ENCODE results near the gene OPRL1.
A peak's percentile ranks its signal among the peaks of the same experiment; 100 is the strongest.

The OPRL1 gene

DNA sequence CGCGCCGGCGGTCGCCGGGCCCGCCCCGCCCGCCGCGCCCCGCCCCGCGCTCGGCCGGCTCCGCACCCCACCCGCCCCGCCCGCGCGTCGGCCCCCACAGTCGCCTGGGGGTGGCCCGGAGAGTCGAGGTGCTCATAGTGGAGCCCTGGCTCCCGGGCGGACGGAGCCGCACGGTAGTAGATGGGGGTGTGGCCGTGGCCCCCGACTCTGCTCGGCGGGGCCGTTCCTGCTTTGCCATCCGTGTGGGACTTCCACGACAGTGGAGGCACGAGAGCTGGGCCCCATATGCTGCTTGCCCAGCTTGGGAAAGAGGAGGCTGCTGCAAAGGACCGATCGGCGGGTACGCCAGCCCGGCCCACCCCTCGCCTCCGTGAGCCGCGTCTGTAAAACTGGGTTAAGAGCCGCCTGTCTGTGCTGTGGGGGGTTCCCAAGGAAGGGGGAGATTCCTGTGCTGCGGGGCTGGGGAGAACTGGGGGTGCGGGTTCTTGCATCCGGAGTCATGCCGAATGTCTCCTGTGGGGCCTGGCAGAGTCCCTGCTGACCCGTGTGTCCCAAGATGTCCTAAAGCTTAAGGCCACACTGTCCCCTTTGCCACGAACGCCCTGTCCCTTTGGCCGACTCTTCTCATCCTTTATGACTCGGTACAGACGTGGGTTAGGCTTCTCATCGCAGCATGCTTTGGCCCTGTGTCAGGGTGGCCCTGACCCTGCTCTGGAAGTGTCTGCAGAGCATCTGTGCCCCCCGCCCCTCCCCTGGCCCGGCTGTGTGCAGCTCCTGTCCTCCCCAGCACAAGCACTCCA, at the start of gene OPRL1:
OPRL1 (plus strand) TSS at position 70 of the 800 bp plus-strand sequence. CDS start 12,639 bp downstream, outside the sequence.
- DNase-seq = no peak

DNA sequence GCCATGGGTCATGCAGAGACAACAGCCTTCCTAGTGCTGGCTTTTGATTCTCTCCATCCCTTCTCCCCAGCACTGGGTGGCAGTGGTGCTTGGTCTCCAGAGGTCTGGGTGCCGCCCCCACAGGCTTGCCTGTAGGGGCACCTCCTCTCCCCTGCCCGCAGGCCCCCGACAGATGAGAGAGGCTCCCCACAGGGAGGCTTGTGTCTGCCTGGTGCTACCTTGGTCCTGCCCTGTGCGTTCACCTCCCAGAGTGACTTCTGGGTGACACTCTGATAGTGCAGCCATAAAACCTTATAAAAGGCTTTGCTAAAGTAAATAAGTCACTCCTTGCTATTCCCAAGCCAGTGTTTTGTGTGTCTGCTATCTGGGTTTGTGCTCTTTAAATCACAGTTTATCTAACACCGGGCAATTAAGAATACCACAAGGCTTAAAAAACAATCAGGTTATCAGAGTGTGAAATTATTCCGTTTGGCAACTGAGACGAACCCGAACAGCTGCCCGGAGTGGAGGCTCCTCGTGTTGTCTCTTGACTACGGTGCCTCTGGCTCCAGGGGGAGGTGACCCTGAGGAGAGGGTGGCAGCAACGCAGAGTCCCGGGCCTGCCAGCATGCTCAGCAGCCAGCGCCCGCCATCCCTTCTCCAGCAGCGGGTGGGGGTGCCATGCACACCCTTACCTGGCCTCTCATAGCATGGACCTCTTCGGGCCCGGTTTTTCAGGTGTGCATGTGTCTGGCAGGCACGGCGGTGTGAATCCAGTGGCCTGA, 49.3 kb upstream of the OPRL1 start:
- DNase-seq = no peak

DNA sequence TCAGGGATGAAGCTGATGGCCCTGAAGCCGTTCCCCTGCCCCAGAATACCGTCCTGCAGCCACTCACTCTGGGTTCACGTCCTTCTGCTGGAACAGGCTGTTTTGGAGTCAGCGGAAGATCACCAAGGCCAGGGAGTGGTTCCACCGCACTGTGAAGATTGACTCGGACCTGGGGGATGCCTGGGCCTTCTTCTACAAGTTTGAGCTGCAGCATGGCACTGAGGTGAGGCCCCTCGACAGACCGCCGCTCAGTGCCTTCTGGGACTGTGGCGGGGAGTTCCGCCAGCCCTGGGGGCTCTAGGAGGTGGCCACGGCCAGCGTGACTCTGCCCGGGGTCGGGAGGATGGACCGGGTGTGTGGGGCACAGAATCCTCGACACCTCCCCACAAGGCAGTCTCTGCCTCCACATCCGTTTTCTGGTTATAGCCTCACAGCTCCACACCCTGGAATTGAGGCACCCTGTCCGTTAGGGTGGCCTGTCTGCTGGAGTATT, 48.0 kb upstream of the OPRL1 start:
- DNase-seq = no peak

DNA sequence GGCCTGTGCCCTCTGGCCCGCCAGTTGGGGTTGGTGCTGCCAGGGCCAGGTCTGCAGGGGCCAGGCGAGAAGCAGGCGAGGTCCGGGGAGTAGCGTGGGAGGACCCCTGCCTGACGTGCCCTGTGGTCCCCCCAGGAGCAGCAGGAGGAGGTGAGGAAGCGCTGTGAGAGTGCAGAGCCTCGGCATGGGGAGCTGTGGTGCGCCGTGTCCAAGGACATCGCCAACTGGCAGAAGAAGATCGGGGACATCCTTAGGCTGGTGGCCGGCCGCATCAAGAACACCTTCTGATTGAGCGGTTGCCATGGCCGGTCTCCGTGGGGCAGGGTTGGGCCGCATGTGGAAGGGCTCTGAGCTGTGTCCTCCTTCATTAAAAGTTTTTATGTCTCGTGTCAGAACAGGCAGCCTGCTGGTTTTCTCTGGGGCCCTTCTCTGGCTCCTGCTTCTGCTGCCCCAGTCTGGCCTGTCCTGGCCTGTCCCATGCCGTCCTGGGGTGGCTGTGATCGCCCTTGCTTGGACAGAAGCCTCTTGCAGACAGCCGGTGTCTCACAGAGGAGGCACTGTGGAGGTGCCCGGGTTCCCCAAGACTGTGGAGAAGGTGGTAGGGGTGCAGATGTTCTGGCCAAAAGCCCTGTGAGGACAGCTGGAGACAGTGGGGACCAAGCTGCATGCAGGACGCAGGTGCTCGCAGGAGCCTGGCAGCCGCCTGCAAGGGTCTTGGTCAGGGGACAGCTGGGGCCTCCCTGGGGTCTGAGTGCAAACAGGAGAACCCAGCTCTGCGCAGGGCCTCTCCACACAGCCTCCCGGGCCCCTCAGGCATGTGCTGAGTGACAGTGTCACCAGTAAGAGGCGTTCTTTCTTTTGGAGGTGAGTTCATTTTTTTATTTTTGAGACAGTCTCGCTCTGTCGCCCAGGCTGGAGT, 46.9 kb upstream of the OPRL1 start:
- DNase-seq = no peak

DNA sequence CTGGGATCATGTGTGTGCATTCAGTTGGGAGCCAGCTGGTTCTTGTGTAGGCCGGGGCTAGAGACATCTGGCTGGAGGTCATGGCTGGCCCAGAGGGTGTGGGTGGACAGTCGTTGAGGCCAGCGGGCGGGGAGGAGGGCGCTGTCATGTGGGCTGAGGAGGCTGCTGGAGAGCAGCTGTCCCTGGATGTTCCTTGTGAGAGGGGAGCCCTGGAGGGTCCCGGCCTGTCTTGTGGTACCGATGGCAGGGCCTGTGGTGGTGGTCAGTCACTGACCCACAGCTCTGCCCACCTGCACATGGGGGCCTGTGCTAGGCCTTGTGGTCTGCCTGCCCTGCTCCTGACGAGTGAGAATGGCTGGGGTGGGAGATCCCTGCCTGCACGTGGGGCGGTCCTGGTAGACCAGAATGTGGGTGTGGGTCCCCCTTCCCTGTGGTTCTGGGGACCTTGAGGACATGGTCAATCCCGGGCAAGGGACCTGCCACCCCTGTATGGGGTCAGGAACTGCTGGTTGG, 45.8 kb upstream of the OPRL1 start:
- no peak for DNase-seq

DNA sequence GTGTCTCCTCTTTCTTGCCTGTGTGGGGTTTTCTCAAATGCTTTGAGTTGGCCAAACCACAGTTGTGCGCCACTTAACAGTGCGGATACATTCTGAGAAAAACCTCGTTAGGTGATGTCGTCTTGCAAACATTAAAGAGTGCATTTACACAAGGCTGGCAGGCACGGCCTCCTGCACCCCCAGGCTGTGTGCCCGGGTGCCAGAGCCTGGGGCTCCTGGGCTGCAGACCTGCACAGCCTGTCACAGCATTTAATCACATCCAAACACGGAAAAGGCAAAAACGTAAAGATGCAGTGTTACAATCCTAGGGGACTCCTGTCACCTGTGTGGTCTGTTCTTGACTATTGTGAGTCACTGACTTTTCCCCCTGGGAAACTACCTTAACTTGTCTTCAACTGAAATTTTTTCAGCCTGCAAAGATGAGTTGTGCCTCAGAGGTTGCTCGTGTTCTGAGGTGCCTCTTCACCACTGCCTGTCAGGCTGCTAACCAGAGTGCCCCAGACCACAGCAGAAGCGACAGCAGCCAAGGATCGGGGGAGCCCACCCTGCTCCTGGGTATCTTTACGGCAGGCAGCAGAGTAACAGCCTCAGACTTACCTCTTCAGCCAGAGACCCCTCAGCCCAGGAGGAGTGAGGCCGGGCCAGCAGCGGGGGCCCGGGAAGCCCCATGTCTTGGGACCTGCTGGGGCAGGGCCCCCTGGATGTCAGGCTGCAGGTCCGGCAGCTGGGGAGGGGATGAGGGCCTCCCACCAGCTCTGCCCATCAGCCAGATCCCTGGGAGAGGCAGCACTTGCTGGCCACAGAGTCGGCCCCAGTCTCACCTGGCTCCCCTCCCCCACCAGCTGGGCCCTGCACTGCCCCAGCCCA, 44.6 kb upstream of the OPRL1 start:
- no peak for DNase-seq

DNA sequence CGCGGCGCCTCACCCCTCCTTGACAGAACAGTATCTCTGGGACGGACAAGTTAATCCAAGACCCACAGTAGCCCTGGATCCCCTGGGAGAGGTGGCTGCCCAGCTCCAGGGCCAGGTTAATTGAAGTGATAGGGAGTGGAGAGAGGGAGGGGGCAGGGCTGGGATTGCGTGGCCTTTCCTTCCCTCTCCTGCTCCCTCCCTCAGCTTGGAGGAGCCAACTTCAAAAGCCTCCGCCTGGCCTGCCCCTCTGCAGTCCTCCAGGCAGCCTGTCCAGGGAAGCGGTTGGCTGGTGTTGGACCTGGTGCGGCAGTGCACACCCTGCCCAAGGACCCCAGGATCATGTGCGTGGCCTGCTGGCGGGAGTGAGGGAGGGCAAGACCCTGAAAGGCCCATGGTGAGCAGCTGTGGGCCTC, 43.9 kb upstream of the OPRL1 start, which contains the start of gene C20orf204:
C20orf204 (plus strand) TSS at position 250 of the 413 bp plus-strand sequence; CDS start at position 392, 142 bp downstream.
- no peak for DNase-seq

DNA sequence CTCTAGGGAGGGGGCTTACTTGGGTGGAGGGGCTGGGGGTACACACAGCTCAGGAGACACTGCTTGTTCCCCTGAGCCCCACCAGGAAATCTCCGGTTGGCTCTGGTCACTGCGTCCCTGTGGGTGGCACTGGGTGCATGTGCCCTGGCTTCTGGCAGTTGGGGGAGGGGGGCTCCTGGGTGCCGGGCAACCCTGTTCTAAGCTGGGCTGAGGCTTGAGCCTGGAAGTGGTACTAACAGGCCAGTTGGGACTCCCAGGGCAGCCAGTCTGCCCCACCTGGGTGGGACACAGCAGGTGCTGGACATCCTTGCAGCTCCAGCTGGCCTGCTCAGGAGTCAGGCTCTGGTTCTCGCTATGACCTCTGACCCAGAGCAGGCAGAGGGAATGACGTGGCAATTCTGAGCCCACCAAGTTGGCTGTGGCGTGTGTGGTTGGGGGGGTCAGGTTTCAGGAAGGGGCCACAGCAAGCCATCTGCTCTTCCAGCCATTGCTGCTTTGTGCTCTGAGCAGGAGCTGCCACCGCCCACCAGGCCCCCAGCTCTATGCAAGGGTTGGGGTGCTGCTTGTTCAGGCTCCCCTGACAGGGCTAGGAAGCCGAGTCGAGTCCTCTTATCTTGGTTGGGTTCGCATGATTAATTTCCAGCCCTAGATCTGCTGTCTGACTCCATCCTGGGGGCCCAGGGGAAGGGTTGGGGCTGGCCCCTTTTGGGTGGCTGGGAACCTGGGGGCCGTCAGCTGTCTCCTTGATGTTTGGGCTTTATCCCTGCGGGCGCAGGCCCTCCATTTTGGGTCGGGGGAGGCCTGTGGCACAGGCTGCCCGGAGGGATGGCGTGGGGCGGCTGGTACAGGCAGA, 43.3 kb upstream of the OPRL1 start:
- DNase-seq = no peak

DNA sequence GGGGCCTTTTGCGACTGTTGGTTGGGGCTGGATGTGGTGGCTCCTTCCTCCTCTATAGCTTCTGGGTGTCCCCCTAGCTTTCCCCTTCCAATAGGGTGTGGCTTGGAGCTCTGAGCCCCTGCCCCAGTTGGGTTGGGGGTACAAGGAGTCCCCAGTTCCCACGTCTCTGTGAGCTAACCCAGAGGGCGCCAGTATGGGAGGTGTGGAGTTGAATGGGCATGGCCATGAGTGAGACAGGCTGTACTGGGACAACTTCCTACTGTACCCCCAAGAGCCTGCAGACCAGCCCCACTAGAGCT, 42.7 kb upstream of the OPRL1 start:
- DNase-seq = no peak

DNA sequence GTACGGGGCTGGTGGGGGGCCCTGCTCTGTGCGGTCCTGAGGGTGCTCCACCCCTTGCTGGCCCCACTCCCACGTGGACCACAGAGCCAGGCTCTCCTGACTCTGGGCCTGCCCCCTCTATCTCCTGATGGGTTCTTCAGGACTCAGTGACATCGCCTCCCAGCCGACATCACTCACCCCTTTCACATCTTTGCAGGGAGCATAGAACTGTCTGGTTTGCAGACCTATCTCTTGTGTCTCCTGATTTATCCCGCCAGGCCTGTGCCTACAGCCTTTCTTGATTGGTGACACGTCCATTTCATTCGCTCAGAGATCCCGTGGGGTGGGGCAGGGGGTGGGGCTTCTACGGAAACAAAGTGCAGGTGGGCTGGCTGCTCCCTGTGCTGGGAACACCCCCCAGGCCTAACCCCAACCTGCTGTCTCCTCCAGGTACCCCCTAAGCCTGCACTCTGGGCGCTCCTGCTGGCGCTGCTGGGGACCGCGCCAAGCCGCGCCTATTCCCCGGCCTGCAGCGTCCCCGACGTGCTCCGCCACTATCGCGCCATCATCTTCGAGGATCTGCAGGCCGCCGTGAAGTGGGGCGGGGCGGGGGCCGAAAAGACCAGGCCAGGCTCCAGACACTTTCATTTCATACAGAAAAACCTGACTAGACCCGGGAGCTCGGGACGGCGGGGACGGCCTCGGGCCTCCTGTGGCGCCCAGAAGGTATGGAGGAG, 42.2 kb upstream of the OPRL1 start:
- no peak for DNase-seq

DNA sequence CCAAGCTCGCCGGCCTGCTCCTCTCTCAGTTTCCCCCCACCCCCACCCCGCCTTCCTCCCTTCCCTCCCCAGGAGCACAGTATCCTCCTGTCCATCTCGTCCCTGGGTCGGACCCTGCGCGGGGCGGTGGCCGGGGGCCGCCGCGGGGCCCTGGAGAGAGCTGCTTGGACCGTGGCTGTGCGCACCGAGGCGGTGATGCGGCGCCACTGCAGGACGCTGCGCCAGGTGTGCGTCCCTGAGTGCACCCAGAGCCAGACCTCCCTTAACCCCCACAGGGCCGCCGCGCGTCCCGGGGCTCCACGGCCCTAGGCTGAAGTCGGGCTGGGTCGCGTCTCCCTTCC, 41.7 kb upstream of the OPRL1 start:
- no peak for DNase-seq

DNA sequence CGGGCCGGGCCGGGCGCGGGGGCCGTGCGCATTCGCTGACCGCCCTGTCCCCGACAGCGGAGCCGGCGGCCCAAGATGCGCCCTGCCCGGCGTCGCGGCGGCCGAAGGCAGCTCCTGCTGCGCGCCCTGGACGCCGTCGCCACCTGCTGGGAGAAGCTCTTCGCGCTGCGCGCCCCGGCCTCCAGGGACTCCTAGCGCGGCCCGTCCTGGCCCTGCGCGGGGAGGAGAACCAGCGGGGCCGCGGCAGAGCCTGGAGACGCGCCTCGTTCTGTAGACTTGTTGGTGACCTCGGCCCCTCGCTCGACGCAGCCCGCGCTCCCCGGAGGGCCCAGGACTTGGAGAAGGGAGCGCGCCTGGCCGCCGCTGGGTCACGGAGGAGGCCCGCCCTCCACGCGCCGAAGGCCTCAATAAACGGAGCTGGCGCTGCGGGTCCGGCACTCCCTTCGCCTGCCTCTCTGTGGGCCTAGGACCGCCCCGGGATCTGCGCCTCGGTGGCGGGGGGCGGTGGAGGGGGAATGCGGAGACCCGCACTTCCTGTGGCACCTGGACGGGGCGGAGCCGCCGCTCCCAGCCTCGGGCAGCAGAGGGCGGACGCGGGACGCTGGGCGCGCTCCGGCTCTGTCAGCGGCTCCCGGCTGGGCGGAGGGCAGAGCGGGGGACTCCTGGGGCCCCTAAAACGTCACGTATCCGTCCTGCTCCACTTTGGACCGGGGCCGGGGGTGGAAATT, 41.2 kb upstream of the OPRL1 start:
- DNase-seq = peak; percentile 83

DNA sequence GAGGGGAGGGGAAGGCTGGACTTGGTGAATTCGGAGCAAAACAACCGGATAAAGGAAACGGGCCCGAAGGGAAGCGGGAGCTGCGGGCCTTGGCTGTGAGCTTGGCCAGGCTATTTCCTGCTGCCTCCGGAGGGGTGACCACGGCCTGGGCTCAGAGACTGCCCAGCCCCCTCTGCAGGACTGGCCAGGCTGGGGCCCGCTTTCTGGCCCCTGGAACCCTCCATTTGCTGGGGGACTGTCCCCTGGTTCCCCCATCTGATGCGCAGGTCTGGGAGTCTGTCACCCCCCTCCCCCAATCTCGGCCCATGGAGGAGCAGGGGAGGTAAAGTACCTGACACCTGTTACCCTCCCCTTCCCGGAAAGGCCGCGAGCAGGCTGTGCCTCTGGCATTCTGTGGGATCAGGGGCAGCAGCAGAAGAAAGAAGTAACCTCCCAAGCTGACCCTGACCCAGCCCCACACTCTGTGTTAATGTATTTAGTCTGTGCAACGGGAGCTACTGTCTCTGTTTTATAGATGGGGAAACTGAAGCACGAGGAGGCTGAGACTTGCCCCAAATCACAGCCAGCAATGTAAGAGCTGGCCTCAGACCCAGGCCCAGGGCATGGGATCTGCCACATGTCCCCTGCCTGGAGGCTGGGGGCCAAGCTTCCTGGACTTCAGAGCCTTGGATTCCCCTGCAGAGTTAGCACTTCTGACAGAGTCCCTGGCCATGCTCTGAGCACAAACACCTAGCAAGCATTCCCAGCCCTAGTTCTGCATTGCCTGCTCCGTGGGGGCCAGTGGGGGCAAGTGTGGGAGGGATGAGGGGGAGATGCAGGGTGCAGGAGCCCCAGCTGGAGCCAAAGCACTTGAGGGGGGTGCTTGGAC, 40.4 kb upstream of the OPRL1 start:
- DNase-seq = peak; percentile 2

DNA sequence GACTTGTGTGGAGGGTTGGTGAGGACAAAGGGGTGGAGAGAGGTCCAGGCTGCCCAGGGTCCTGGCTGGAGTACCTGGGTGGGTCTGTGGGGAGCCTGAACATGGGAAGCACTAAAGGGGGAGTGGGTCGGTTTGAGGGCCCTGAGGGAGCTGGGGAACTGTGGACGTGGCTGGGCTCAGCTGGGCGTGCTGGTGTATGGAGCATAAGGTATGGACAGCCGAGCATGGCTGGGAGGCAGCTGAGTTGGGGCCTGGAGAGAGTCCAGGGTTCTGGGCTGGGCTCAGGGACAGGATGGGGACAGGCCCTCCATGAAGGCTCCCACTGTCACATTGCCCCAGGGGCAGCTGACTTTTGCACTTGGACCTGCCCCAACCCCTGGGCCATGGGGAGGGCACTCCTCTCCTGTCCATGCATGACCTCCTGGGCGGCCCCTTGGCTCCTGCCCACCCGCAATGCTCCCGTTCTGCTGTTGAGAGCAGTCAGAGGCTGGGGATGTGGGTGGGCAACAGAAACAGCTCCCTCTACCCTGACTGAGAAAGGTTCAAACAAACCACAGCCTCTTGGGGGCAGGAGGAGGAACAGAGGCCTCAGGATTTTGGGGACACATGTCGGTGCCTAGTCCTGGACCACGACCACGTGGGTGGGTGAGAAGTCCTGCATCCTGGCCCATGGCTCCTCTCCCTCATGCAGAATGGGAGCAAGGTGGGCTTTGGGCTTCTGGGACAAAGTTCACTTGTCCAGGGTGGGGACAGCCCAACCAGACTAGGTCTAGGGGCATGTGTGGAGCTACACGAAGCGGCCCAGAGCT, 39.4 kb upstream of the OPRL1 start:
- DNase-seq = peak; percentile 0

DNA sequence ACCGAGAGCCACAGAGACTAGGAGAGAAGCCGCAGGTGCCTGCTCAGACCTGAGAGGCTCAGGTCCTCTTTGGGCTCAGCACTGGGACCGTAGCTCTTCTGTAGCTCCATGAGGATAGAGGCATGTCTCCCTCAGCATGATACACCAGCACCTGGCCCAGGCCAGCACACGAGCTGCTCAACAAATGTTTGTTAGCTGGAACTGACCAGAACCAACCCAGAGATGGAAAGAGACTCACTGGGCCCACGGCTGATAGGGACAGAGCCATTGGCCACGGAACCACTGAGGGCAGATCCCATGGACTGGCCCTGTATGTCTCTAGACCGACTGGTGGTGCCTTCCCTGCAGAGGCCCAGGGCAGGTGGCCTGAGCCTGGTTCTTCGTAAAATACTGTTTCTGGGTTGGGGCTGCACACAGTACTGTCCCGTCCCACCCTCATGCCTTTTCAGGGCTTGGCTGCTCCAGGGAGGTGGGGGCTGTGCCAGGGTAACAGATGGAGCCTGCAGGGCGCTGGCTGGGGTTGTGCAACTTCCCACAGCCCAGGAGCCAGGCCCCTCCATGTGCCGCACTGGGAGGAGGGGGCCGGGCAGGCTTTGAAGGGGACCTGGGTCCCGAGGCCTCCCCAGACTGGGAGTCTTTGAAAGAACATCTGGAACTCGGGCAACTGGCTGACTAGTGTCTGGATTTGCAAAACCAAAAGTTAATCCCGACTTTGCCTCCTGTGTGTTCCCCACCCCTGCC, 38.7 kb upstream of the OPRL1 start:
- peak; percentile 2 for DNase-seq

DNA sequence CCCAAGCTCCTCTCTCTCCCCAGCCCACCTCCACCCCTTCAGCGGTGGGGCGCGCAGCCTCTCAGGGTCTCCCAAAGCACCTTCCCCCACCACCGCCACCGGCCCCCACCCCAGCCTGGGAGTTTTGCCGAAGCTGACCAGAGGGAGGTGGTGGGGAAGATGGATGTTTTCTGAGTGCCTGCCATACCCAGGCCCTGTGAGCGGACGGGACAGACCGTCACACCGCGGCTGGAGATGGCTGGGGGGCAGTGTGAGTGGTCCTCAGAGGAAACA, 38.2 kb upstream of the OPRL1 start:
- DNase-seq = no peak
